ENCODE results near the gene NDEL1.

NDEL1 gene

DNA sequence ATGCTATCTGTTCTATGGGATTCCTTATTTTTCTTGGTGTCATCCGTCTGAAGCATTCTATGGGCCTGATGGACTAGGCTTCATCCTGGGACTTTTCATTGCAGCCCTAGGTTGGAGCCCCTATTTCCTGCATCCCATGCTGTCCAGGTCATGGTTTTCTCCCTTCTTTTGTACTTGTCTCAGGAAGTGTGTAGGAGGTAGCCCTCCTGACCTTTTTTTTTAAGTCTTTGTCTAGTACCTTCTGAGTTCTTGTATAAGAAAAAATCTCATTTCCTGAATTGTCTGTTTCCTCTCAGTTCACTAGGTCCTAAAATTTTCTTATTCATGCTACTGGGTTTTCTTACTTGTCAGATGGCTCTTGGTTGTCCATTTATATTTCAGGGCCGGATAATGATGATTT is 6.0 kb downstream of the NDEL1 start:
- no peak overlapping the region for H3K27ac ChIP-seq (ENCODE audit: low read depth, low read length)
- H3K79me2 ChIP-seq (ENCODE audit: control insufficient read depth, low read length), result peaks cover 76% of the 10 kb centered on the region
- H3K4me3 ChIP-seq (ENCODE audit: low read length), result no peak overlapping the region
- no peaks in the 10 kb centered on the region for H3F3A ChIP-seq (ENCODE audit: control insufficient read depth, insufficient read depth)
- peaks cover 3% of the 10 kb centered on the region; the same call in 1 of the 2 replicates for H4K20me1 ChIP-seq (ENCODE audit: control insufficient read depth, insufficient read depth, low read depth, low read length)
- H3K27me3 ChIP-seq (ENCODE audit: control insufficient read depth, low read length), result no peaks in the 10 kb centered on the region
- H3K4me1 ChIP-seq (ENCODE audit: control insufficient read depth, low read length), result peaks cover 16% of the 10 kb centered on the region
- H3K4me2 ChIP-seq (ENCODE audit: low read length), result no peak overlapping the region
- TF ChIP-seq, protein P1, sequence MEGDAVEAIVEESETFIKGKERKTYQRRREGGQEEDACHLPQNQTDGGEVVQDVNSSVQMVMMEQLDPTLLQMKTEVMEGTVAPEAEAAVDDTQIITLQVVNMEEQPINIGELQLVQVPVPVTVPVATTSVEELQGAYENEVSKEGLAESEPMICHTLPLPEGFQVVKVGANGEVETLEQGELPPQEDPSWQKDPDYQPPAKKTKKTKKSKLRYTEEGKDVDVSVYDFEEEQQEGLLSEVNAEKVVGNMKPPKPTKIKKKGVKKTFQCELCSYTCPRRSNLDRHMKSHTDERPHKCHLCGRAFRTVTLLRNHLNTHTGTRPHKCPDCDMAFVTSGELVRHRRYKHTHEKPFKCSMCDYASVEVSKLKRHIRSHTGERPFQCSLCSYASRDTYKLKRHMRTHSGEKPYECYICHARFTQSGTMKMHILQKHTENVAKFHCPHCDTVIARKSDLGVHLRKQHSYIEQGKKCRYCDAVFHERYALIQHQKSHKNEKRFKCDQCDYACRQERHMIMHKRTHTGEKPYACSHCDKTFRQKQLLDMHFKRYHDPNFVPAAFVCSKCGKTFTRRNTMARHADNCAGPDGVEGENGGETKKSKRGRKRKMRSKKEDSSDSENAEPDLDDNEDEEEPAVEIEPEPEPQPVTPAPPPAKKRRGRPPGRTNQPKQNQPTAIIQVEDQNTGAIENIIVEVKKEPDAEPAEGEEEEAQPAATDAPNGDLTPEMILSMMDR (IDR thresholded peaks at IDR 0.05; ENCODE audit: low read depth, low read length, poor library complexity, severe bottlenecking), result no peak
- TF ChIP-seq EZH2phosphoT487 (IDR thresholded peaks at IDR 0.05; ENCODE audit: borderline replicate concordance, low read length), result no peak
- H3K9me3 ChIP-seq (ENCODE audit: control insufficient read depth, insufficient read depth, low read length), result no peaks in the 10 kb centered on the region
- peaks cover 35% of the 10 kb centered on the region for H3K36me3 ChIP-seq (ENCODE audit: control insufficient read depth, low read length)
- no peaks in the 10 kb centered on the region for H3K9me2 ChIP-seq (replicated peaks; ENCODE audit: control insufficient read depth, low read length)

DNA sequence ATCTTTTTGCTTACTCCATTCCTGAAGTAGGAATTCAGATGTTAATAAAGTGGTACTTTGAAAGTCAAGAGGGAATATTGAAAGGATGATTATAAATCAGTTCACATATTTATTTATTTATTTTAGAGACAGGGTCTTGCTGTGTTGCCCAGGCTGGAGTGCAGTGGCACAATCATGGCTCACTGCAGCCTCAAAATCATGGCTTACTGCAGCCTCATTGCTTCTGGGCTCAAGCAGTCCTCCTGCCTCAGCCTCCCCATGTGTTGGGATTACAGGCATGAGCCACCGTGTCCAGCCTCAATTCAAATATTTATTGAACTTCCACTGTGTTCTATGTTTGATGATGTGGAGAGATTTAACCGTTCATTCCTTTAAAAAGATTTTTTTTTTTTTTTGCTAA is 6.6 kb downstream of the NDEL1 start:
- H3K27ac ChIP-seq (ENCODE audit: low read depth, low read length), result no peak overlapping the region
- no peak for TF ChIP-seq EZH2phosphoT487 (IDR thresholded peaks at IDR 0.05; ENCODE audit: borderline replicate concordance, low read length)
- TF ChIP-seq, protein P1 (IDR thresholded peaks at IDR 0.05; ENCODE audit: low read depth, low read length, poor library complexity, severe bottlenecking), result no peak
- H3K9me2 ChIP-seq (replicated peaks; ENCODE audit: control insufficient read depth, low read length), result no peaks in the 10 kb centered on the region
- H3K9me3 ChIP-seq (ENCODE audit: control insufficient read depth, insufficient read depth, low read length), result no peaks in the 10 kb centered on the region
- H3K36me3 ChIP-seq (ENCODE audit: control insufficient read depth, low read length), result peaks cover 39% of the 10 kb centered on the region
- no peaks in the 10 kb centered on the region for H3F3A ChIP-seq (ENCODE audit: control insufficient read depth, insufficient read depth)
- H3K4me3 ChIP-seq (ENCODE audit: low read length), result no peak overlapping the region
- peaks cover 3% of the 10 kb centered on the region; the same call in 1 of the 2 replicates for H4K20me1 ChIP-seq (ENCODE audit: control insufficient read depth, insufficient read depth, low read depth, low read length)
- no peaks in the 10 kb centered on the region for H3K27me3 ChIP-seq (ENCODE audit: control insufficient read depth, low read length)
- H3K4me1 ChIP-seq (ENCODE audit: control insufficient read depth, low read length), result peaks cover 15% of the 10 kb centered on the region
- peaks cover 69% of the 10 kb centered on the region for H3K79me2 ChIP-seq (ENCODE audit: control insufficient read depth, low read length)
- H3K4me2 ChIP-seq (ENCODE audit: low read length), result no peak overlapping the region

DNA sequence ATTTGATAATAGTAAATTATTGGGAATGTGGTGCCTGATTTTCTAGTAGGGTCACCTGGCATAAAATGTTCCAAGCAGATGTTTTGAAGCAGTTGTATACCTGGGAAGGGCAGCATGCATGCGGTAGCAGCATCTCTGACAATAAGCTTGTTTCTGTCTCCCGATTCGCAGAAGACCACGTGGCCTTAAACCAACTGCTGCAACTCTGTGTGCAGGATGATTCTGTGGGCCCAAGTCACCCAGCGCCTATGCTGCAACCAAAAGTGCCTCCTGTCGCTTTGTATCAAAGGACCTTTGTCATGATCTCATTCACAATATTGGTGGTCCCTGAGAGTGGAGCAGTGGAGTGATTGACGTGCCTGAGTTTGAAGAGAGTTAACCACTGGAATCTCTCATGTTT is 8.1 kb downstream of the NDEL1 start:
- H3K79me2 ChIP-seq (ENCODE audit: control insufficient read depth, low read length), result peaks cover 55% of the 10 kb centered on the region
- no peaks in the 10 kb centered on the region for H3K9me2 ChIP-seq (replicated peaks; ENCODE audit: control insufficient read depth, low read length)
- H3K27me3 ChIP-seq (ENCODE audit: control insufficient read depth, low read length), result no peaks in the 10 kb centered on the region
- H3K4me3 ChIP-seq (ENCODE audit: low read length), result no peak overlapping the region
- H3F3A ChIP-seq (ENCODE audit: control insufficient read depth, insufficient read depth), result no peaks in the 10 kb centered on the region
- no peak overlapping the region for H3K27ac ChIP-seq (ENCODE audit: low read depth, low read length)
- peaks cover 51% of the 10 kb centered on the region for H3K36me3 ChIP-seq (ENCODE audit: control insufficient read depth, low read length)
- no peak for TF ChIP-seq EZH2phosphoT487 (IDR thresholded peaks at IDR 0.05; ENCODE audit: borderline replicate concordance, low read length)
- TF ChIP-seq, protein P1 (IDR thresholded peaks at IDR 0.05; ENCODE audit: low read depth, low read length, poor library complexity, severe bottlenecking), result no peak
- no peak overlapping the region for H3K4me2 ChIP-seq (ENCODE audit: low read length)
- H3K4me1 ChIP-seq (ENCODE audit: control insufficient read depth, low read length), result peaks cover 10% of the 10 kb centered on the region
- peaks cover 3% of the 10 kb centered on the region; the same call in 1 of the 2 replicates for H4K20me1 ChIP-seq (ENCODE audit: control insufficient read depth, insufficient read depth, low read depth, low read length)
- no peaks in the 10 kb centered on the region for H3K9me3 ChIP-seq (ENCODE audit: control insufficient read depth, insufficient read depth, low read length)

Data from DOHH2 (cell line).